ENCODE data around the gene FAM81B. TPM values are rescaled to one million over a fixed set of nuclear protein-coding genes. Genes with fewer than 3 reads are reported as not detected.

Gene FAM81B, protein sequence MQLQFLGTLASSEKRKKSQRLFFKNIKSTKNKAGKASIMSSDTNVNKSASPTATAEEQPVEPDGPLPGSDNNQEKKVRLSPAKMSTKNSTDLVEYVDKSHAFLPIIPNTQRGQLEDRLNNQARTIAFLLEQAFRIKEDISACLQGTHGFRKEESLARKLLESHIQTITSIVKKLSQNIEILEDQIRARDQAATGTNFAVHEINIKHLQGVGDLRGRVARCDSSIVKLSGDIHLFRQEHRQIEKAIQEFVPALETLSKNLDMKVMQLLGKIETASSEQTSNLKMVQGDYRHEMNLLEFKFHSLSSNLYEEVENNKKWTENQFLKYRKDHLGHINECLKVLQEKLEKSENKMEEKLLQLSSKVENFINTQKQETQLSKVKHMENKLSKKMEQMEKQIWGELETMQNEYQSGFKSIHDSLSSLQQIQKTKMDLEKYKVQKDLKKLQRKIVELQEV
- not detected in 2 replicates for total RNA-seq

DNA sequence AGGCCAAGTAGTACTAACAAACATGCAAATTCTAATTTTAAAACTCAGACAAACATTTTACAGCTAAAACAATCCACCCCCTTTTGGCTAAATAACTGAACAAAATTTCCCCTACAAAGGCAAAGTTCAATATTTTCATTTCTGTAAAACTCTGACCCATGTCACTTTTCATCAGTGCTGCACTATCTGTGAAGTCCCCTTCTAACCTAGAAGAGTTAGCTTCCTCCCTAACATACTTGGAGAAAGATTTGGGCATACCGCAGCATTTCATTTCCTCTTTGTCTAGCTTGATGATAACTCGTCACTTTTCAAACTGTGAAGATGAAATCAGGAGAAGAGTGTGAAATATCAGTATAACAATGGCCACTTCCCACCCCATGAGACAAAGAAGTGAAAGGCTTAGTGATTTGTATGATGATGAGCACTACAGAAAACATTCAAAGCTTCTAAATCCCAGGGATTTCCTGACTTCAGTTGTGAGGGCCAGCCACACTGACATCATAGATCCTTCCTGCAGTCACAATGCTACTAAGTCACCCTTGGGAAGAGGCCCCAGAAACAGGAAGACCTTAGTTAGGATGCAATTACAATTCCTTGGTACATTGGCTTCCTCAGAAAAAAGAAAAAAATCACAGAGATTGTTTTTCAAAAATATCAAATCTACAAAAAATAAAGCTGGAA is at the start of gene FAM81B:
FAM81B (plus strand) TSS at position 555 of the 681 bp plus-strand sequence; CDS start at position 579, 24 bp downstream.

Other genes with a start within 250 kb of the FAM81B start
- gene MCTP1, start 106.3 kb upstream of the FAM81B start, total RNA-seq, result 86.0 and 100 TPM in 2 replicates
- 176 and 201 TPM in 2 replicates for gene SKIC3, start 163.6 kb downstream of the FAM81B start, total RNA-seq
- 13.0 and 14.1 TPM in 2 replicates for gene ARSK, start 163.7 kb downstream of the FAM81B start, total RNA-seq
- 0.27 and 0.29 TPM in 2 replicates for gene GPR150, start 228.7 kb downstream of the FAM81B start, total RNA-seq

All from thoracic aorta endothelial cell (primary cell).